ENCODE data around the gene MYH7B. TPM values are rescaled to one million over a fixed set of nuclear protein-coding genes. Genes with fewer than 3 reads are reported as not detected.

Gene MYH7B
- total and polyA plus RNA-seq, 2 donors (not counting 1 experiment from before 2014, with no cell fraction given): 0.03 to 0.33 TPM

DNA sequence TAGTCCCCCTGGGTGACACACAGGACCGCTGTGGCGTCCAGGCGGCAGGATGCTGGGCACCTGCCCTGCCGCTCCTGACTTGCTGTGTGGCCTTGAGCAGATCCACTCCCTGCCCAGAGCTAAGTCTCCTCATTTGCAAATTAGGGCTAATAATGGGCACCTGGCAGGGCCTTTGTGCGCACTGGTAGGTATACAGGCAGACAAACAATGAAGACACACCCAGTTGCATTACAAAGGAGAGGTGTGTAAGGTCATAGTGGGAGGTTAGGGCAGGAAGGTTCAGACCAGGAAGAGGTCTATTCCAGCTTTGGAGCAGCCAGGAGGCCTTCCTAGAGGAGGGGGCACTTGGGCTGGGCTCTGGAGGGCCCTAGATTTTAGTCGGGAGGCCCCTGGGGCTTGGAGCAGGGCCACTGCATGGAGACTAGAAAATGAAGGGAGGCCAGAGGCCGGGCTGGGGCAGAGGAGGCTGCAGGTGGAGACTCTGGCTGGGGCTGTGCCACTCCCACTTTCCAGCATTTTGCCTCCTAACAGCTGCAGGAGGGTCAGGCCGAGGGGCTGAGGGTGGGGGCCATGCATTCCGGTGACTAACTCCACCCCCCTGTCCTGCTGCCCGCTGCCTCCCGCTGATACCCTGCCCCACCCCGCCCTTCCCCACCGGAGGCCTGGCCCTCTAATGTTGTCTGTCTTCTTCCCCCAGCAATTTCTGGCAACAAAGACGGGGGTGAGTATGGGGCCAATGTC is 28.5 kb downstream of the MYH7B start:
- no peak overlapping the region for H3K9ac ChIP-seq (ENCODE audit: insufficient read depth, low read length)
- no peak for DNase-seq (ENCODE audit: low read depth in 2 of 2)
- H3K9me3 ChIP-seq (ENCODE audit: control insufficient read depth, insufficient read depth, low read depth, low read length): no peaks in the 10 kb centered on the region
- no peak overlapping the region for H3K27ac ChIP-seq (ENCODE audit: insufficient read depth, low read length)
- H3K4me1 ChIP-seq (ENCODE audit: control insufficient read depth, extremely low read depth, insufficient read depth, low read length): no peaks in the 10 kb centered on the region
- TF ChIP-seq EZH2 (IDR thresholded peaks at IDR 0.05; ENCODE audit: low read length, missing control alignments) (no peak), CTCF (conservative IDR thresholded peaks at IDR 0.05 in 1 of 2, IDR thresholded peaks at IDR 0.05 in 1 of 2; ENCODE audit: low read depth in 1 of 2, low read length in 2 of 2) (no peak)
- H4K20me1 ChIP-seq (ENCODE audit: control insufficient read depth, extremely low read depth, insufficient read depth, low read length): no peaks in the 10 kb centered on the region
- no peaks in the 10 kb centered on the region for H3K27me3 ChIP-seq (ENCODE audit: control insufficient read depth, insufficient read depth, low read length)
- no peaks in the 10 kb centered on the region for H3K36me3 ChIP-seq (ENCODE audit: control insufficient read depth, insufficient read depth, low read length)
- H3K4me2 ChIP-seq (ENCODE audit: extremely low read depth, insufficient read depth, low read length): no peak overlapping the region
- no peak overlapping the region for H2AFZ ChIP-seq (ENCODE audit: low read length)
- no peak overlapping the region for H3K4me3 ChIP-seq (replicated peaks in 1 of 4; ENCODE audit: control extremely low read depth in 1 of 4, insufficient read depth in 1 of 4, low read depth in 3 of 4, low read length in 4 of 4)
- no peaks in the 10 kb centered on the region for H3K79me2 ChIP-seq (ENCODE audit: control insufficient read depth, insufficient read depth, low read length)

DNA sequence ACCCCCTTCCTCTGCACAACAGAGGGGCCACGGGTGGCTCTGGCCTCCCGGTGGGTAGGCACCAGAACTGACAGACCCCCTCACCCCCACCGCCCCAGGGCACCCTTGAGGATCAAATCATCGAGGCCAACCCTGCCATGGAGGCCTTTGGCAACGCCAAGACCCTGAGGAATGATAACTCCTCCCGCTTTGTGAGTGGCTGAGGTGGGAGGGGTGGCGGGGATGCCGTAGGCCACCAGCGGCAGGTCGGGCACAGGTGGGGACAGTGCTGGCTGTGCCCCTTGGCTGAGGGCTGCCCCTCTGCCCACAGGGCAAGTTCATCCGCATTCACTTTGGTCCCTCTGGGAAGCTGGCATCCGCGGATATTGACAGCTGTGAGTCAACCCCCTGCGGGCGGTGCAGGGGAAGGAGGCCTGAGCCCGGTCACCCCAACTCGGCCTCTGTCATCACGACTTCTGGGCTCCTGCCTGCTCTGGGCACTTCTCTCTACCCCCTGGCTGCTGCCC is 29.1 kb downstream of the MYH7B start:
- Histone ChIP-seq H3K27me3 (ENCODE audit: control insufficient read depth, insufficient read depth, low read length) (no peaks in the 10 kb centered on the region), H3K27ac (ENCODE audit: insufficient read depth, low read length) (no peak overlapping the region), H3K36me3 (ENCODE audit: control insufficient read depth, insufficient read depth, low read length) (no peaks in the 10 kb centered on the region), H2AFZ (ENCODE audit: low read length) (no peak overlapping the region), H3K4me3 (replicated peaks in 1 of 4; ENCODE audit: control extremely low read depth in 1 of 4, insufficient read depth in 1 of 4, low read depth in 3 of 4, low read length in 4 of 4) (no peak overlapping the region), H3K4me1 (ENCODE audit: control insufficient read depth, extremely low read depth, insufficient read depth, low read length) (no peaks in the 10 kb centered on the region), H3K79me2 (ENCODE audit: control insufficient read depth, insufficient read depth, low read length) (no peaks in the 10 kb centered on the region), H3K9me3 (ENCODE audit: control insufficient read depth, insufficient read depth, low read depth, low read length) (no peaks in the 10 kb centered on the region), H3K9ac (ENCODE audit: insufficient read depth, low read length) (no peak overlapping the region), H4K20me1 (ENCODE audit: control insufficient read depth, extremely low read depth, insufficient read depth, low read length) (no peaks in the 10 kb centered on the region), H3K4me2 (ENCODE audit: extremely low read depth, insufficient read depth, low read length) (no peak overlapping the region)
- DNase-seq (ENCODE audit: low read depth in 2 of 2): no peak
- no peak for TF ChIP-seq EZH2 (IDR thresholded peaks at IDR 0.05; ENCODE audit: low read length, missing control alignments)
- no peak for TF ChIP-seq CTCF (conservative IDR thresholded peaks at IDR 0.05 in 1 of 2, IDR thresholded peaks at IDR 0.05 in 1 of 2; ENCODE audit: low read depth in 1 of 2, low read length in 2 of 2)

GRCh38 chr20:34985461-34986310 is 30.0 kb downstream of the MYH7B start:
- Histone ChIP-seq H2AFZ (ENCODE audit: low read length) (no peak overlapping the region), H3K36me3 (ENCODE audit: control insufficient read depth, insufficient read depth, low read length) (no peaks in the 10 kb centered on the region), H3K9ac (ENCODE audit: insufficient read depth, low read length) (no peak overlapping the region), H3K27me3 (ENCODE audit: control insufficient read depth, insufficient read depth, low read length) (no peaks in the 10 kb centered on the region), H3K4me2 (ENCODE audit: extremely low read depth, insufficient read depth, low read length) (no peak overlapping the region), H3K9me3 (ENCODE audit: control insufficient read depth, insufficient read depth, low read depth, low read length) (no peaks in the 10 kb centered on the region), H3K4me3 (replicated peaks in 1 of 4; ENCODE audit: control extremely low read depth in 1 of 4, insufficient read depth in 1 of 4, low read depth in 3 of 4, low read length in 4 of 4) (no peak overlapping the region), H3K79me2 (ENCODE audit: control insufficient read depth, insufficient read depth, low read length) (no peaks in the 10 kb centered on the region), H4K20me1 (ENCODE audit: control insufficient read depth, extremely low read depth, insufficient read depth, low read length) (no peaks in the 10 kb centered on the region), H3K4me1 (ENCODE audit: control insufficient read depth, extremely low read depth, insufficient read depth, low read length) (no peaks in the 10 kb centered on the region), H3K27ac (ENCODE audit: insufficient read depth, low read length) (no peak overlapping the region)
- DNase-seq (ENCODE audit: low read depth in 2 of 2): no peak
- no peak for TF ChIP-seq CTCF (conservative IDR thresholded peaks at IDR 0.05 in 1 of 2, IDR thresholded peaks at IDR 0.05 in 1 of 2; ENCODE audit: low read depth in 1 of 2, low read length in 2 of 2)
- no peak for TF ChIP-seq EZH2 (IDR thresholded peaks at IDR 0.05; ENCODE audit: low read length, missing control alignments)
